Suppressor macrophage treated with lipopolysaccharide for 1 hour (primary cell): ENCODE measurements around the gene SNRPB.
A peak's percentile ranks its signal among the peaks of the same experiment; 100 is the strongest.
"Not testable (repeated sequence)": the region's sequence is repeated elsewhere in the genome, so short reads cannot be mapped to it uniquely, and the experiment has no call there.

Experiments
- DNase-seq, 3 donors: peaks; one replicate each; pipeline ENCODE4 v3.0.0-alpha.2; 2020 to 2022

SNRPB gene

DNA sequence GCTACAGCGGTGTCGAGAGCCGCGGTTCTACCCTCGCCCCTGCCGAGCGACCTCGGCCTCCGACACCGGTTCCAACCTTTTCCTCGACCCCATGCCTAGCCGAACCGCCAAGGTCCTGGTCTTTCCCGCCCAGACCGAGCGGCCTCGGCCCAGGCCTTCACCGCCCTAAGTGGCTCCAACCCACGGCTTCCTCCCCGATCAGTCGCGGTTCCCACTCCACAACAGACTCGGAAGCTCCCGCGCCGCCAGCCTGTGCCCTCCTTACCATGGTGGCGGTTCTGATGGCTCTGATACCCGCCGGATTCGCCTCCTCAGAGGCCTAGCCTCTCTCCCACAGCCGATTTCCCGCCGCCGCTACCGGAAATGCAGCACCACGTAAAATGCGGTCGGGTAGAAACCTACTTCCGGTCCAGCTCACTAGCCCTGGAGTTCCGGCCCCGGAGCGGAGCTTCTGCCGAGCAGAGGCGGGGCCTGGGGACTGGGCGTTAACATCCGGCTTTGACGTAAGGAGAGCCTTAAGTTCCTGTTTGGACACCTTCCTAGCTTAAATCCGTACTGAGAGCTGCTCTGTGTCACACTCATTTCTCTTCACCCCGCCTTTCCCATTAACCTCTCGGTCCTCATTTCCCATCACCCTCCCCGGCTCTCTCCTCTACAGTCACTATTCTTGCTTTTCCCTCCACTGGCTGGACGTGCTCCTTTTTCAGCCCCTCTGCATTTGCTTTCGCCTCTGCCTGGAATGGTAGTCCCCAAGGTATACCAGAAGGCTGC is at the start of gene SNRPB:
Gene SNRPB, minus strand, starts transcription at position 367 of the 771 bp plus-strand sequence. Its CDS starts 99 bp downstream, at position 268.
- peak; percentile 98 to 99 (median 98) for DNase-seq

DNA sequence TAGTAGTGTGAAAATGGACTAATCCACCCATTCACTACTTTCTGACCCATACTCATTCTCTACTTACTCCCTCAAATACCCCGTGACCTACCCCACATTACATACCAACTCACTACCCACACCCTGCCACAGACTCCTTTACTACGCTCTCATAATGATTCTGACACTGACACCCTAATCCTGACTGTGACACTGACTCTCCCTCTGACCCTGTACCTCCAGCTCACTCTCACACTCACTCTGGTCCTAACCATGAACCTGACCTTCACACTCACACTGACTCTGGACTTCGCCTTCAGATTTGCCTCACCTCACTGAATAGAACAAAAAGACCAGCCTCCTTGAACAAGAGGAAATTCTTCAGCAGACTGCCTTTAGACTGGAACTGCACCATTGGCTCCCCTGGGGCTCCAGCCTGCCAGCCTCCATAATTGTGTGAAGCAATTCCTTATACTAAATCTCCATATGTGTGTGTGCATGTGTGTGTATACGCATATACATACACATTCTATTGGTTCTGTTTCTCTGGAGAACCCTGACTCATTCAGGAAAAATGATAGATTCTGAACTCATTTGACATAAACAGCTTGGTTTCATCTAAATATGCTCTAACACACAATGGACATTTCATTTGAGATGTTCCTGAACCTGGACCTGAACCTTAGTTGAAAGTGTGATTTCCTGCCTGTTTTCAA is 48.7 kb upstream of the SNRPB start:
- DNase-seq: no peak

DNA sequence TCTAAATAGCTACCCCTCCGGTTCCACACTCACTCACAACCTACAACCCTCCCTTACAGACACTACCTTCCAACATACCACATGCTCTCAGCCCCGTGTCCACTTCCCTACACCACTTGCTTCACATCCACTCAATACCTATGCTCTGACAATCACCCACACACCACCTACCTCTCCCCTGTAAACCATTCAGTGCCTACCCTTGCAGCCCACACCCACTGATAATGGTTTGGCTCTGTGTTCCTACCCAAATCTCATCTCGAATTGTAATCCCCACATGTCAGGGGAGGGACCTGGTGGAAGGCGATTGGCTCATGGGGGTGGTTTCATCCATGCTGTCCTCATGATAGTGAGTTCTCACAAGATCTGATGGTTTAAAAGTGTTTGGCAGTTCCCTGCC is 48.0 kb upstream of the SNRPB start:
- no peak for DNase-seq

DNA sequence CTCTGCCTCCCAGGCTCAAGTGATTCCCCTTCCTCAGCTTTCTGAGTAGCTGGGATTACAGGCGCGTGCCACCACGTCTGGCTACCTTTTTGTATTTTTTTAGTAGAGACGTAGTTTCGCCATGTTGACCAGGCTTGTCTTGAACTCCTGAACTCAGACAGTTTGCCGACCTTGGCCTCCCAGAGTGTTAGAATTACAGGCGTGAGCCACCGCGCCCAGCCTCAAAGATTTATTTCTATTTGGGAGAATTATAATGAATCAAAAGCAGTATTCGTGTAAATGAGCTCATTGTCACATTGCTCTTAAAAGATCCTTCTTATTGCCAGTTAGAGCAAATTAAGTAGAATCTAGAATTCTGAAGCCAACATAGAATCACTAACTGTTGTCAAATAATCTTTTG is 47.5 kb upstream of the SNRPB start:
- DNase-seq: no peak

DNA sequence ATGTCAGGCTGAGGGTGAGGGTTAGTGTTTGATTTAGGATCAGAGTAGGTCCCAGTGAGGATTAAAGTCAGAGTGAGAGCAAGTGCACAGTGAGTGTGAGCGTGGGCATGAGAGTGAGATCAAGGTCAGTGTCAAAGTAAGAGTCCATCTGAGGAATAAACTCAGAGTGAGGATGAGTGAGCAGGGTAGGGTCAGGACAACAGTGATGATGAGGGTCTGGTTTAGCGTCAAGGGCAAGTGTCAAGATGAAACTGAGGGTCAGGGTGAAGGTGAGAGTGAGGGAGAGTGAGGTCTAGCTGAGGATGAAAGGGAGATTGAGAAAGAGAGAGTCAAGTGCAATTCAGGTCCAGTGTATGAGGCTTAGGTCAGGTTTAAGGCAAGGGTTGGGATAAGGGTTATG is 45.8 kb upstream of the SNRPB start:
- no peak for DNase-seq

DNA sequence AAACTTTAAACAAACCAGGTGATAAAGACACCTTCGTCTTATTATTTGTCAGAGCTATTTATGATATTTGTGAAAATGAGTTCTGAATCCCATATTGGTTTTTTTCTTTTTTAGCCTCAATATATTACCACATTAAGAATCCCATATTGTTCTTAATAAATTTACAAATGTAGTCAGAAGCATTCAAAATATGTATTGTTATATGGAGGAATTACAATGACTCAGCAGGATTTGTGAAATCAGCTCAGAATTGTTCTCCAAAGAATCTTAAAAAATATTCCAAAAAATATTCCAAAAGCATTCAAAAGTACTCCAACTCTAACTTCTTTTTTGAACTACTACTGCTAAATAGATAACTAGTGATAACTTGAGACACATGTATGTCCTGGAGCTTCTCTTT is 44.6 kb upstream of the SNRPB start:
- no peak for DNase-seq

DNA sequence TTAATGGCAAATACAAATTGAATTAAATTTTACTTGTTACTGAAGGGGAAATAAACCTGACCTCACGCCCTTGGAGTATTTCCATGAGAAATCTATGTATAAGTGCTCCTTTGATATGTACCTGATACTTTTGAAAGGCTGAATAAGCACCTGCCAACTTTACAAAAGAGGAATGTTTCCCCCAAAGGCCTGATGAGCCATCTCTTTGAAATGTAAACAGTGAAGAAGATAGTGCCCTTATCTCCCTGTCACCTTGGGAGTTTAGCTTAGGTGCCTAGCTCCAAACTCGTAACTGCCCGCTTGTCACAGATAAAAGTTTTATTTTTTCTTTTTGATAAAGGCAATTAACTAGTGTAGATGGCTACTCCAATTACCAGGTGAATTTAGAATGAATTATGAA is 39.2 kb upstream of the SNRPB start:
- no peak for DNase-seq

DNA sequence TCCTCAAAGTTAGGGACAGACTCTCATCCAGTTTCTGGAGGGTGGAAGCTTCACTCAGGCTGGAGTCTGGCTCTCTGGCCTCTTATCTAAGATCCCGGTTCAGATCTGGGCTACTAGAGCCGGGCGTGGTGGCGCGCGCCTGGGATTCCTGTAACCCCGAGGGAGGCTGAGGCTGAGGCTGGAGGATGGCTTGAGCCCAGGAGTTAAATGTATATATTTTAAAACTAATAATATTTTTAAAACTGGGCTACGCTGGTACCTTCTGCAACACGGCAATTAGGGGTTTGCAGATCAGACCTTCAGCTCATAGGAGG is 38.8 kb upstream of the SNRPB start:
- no peak for DNase-seq

DNA sequence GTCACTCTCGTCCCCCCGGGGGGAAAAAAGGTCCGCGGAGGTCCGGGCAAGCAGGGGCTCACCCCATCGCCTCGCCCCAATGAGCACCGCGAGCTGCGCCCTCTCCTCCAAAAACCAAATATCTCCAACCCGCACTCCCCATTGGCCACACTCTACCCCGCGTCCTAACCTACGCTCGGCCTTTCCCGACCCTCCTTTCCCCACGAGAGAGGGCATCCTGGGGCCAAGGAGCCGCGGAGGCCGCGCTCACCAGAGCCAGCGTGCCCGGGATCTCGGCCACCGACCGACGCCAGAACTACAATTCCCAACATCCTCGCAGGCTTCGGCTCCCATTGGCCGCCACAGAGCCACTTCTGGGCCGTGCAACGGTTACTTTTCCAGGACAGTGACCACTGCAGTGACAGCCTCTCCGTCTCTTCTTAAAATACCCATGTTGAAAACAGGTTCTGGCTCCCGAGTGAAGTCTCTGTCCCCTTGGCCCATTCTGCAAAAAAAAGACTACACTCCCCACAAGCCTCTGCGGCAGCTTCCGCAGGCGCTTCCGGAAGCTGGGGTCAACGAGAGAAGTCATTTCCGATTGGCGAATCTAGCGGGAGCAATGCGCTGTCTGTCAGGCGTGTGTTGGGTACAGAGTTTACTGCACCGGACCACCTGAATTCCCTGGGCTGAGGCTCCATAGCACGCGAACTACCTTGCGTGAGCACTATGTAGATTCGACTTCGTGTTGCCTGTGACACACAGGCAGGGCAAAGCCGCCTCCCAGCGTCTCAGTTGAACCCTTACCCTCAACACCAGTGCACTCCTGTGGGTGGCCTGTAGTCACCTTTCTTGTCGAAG is 38.3 kb upstream of the SNRPB start, which contains the start of gene ZNF343:
Gene ZNF343, minus strand, starts transcription at position 285 of the 837 bp plus-strand sequence. CDS start 15,020 bp downstream, outside the sequence.
- peak; percentile 86 to 88 (median 88) for DNase-seq

DNA sequence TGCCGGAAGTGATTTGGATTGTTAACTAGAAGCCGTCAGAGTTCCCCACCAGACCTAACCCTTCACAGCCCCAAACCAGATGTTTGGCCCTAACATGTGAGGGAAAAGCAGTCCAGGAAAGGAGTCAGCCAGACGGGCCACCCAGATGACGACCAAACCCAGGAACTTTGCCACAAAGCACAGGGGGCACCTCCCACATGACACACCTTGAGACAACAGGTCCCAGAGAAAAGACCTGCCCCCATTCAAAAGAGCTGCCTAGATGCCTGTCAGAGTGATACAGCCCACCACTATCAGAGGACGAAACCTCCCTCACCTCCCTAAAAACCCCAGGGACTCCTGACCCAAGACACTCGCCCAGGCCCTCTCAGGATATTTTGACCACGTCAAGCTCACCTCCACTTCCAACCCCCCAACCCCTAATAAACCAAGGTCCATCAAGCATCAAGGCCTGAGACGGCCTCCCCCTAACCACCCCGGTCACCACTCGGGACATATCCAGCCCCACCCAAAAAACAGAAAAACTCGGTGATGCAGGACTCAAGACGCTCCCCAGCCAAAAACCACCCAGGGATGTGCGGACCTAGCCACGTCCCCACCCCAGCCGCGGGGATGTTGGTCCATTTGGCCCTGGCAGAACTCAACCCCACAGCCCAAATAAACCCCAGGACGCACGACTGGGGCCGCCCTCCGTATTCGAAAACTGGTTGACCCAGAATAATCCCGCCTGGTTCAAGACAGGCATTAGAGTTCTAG is 37.5 kb upstream of the SNRPB start:
- DNase-seq: peak in 1 of 3 donors; percentile 27

DNA sequence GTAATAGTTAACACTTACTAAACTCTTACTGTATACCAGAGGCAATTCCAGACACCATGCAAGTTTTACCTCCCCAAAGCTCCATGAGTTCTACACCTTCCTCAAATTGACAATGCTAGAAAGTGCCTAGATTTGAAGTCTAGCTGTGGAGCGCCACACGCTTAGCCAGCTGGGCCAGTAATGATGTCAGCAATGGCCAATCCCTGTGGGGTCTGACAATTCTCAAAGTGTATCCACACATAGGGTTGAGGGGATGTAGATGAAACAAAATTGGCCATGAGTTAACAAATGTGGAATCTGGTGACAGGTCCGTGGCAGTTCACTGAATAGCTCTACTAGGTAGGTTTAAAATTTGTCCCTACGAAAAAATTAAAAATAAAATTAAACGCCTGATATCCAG is 36.9 kb upstream of the SNRPB start:
- DNase-seq: no peak

DNA sequence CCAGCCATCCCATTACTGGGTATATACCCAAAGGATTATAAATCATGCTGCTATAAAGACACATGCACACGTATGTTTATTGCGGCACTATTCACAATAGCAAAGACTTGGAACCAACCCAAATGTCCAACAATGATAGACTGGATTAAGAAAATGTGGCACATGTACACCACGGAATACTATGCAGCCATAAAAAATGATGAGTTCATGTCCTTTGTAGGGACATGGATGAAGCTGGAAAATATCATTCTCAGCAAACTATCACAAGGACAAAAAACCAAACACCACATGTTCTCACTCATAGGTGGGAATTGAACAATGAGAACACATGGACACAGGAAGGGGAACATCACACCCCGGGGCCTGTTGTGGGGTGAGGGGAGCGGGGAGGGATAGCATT is 35.8 kb upstream of the SNRPB start:
- DNase-seq: not testable (repeated sequence)

DNA sequence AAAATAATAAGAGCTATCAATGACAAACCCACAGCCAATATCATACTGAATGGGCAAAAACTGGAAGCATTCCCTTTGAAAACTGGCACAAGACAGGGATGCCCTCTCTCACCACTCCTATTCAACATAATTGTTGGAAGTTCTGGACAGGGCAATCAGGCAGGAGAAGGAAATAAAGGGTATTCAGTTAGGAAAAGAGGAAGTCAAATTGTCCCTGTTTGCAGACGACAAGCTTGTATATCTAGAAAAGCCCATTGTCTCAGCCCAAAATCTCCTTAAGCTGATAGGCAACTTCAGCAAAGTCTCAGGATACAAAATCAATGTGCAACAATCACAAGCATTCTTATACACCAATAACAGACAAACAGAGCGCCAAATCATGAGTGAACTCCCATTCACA is 34.2 kb upstream of the SNRPB start:
- not testable (repeated sequence) for DNase-seq

DNA sequence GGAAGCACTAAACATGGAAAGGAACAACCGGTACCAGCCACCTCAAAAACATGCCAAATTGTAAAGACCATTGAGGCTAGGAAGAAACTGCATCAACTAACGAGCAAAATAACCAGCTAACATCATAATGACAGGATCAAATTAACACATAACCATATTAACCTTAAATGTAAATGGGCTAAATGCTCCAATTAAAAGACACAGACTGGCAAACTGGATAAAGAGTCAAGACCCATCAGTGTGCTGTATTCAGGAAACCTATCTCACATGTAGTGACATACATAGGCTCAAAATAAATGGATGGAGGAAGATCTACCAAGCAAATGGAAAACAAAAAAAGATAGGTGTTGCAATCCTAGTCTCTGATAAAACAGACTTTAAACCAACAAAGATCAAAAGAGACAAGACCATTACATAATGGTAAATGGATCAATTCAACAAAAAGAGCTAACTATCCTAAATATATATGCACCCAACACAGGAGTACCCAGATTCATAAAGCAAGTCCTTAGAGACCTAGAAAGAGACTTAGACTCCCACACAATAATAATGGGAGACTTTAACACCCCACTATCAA is 32.3 kb upstream of the SNRPB start:
- DNase-seq: not testable (repeated sequence)

DNA sequence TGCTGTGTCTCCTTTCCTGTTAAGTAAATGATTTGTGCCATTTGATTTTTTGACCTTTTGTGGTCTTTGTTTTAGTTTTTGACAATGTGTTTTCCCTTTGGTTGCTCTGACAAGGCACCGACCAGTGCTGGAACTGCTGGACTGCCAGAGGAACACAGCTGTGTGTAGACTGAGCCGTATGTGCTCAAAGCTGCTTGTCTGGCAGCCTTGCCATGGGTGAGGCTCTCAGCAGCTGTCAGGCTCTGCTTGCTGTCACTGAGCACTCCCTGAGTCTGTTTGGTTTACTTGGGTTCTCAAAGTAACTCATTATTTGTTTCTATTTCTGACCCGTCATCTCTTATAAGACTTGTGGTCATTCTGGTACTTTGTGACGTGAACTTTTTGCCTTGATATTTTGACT is 15.1 kb upstream of the SNRPB start:
- no peak for DNase-seq

DNA sequence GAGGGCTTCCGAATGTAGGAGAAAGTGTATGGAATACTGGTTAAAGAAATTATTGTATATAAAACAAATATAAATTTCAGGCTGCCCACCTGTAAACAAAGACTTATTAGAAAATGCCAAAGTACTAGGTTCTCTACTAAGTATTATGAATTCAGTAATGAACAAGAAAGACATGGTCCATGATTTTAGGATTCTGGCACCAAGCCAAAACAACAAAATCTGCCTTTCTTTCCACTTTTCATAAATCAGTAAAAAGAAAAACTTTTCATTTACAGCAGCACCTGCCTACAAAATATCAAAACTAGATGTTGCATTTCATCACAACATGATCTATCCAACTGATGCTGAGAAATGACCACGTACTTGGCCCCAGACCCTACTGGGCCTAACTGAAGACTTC is 14.5 kb upstream of the SNRPB start:
- no peak for DNase-seq

DNA sequence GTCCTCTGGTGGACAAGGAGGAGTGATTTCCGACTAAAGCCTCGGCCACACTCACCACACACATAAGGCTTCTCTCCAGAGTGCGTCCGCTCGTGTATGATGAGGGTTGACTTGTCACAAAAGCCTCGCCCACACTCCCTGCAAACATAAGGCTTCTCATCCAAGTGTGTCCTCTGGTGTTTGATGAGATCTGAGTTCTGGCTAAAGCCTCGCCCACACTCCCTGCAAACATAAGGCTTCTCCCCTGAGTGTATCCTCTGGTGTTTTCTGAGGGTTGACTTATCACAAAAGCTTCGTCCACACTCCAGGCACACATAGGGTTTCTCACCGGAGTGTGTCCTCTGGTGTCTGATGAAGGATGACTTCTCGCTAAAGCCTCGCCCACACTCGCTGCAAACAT is 12.9 kb upstream of the SNRPB start:
- no peak for DNase-seq

DNA sequence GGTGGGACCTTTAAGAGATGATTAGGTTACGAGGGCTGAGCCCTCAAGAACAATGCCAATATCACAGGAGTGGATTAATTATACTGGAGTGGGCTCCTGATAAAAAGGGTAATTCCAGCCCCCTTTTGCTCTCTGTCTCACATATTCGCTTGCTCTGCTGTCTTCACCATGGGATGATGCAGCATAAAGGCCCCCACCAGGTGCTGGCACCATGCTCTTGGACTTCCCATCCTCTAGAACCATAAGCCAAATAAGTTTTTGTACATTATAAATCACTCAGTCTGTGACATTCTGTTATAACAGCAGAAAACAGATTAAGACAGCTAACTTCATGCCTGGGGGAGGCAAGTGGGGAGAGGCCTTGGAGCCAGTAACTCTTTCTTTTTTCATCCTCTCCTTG is 9.8 kb upstream of the SNRPB start:
- no peak for DNase-seq

DNA sequence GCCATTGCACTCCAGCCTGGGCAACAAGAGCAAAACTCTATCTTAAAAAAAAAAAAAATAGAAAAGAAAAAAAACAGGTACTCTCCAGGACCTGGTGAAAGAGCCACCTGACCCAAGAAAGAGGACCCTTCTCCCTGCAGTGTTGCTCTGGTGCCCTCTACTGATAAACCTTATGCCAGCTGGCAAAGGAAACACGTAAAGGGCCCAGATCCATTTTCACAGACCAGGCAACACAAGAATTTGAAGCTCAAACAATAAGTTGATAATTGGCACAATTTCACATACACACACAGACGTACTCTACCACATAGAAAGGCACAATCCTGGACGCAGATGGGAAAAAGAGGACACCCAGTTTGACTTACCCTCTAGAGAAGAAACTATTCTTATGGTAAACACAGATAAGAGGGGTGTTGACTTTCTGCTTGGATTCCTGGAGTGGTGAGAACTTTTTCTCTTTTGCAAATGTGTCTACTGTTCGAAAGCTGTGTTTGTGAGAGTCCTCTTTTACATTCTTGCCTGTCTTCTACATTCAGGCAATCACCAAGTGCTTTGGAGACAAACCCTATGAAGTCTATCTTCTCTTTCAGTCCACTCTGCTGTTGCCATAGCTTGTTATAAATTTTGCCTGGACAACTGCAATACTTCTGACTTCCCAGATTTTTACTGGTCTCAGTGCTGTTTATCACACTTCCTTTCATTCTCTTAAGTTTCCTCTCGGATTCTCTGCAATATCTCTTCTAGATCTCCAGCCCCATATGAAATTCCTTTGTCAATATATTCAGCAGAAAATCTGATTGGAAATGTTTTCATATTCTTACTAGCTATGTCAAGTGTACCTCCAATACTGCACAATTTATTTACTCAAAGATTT is 6.4 kb upstream of the SNRPB start:
- no peak for DNase-seq

DNA sequence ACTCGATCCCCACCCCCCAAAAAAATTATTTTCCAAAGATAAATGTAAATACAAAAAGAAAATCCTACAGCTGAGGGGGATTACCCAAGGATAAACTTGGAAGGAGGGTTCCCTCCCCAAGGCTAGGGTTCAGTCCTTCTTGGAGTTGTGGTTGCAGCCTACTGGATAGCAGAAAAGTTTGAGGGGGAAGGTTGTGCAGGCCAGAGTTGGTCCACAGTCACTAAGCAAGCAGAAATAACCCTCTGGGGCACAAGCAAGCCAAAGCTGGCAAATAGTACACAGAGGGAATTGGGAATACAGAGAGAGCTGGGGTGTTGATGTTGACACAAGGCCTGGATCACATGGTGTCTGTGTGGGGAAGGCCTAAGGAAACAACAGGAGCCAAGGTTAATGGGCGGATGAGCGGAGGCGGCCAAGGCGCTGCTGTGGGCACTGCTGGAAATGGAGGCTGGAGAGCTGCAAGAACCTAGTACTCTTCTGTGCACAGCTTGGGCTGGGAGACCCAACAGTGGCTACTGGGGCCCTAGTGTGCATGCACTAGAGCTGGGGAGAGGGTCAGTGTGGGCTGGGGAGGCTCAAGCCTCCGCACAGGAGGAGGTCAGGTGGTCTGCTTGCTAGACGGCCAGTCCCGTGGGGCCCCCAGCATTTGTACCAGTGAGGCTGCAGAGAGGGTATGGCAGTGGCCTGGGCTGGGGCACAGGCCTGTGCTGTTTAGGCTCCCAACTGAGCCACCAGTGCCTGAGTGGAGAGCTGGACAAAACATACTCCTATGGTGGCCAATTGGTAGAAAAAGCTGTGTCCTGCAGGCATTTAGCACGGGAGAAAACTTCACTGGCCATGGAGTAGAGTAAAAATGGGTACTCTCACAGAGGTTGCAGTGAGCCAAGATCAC is 5.5 kb upstream of the SNRPB start:
- DNase-seq: no peak
